Neural crest cell (in vitro differentiated cells): ENCODE results near the gene ZNF343. TPM values are rescaled to one million over a fixed set of nuclear protein-coding genes. Genes with fewer than 3 reads are reported as not detected.
"Not testable (repeated sequence)": the region's sequence is repeated elsewhere in the genome, so short reads cannot be mapped to it uniquely, and the experiment has no call there.

ENCODE experiments used
- DNase-seq: peaks from one replicate; pipeline ENCODE4 v3.0.0; 2021; ENCODE audit warnings: low read depth, mixed read lengths, low spot score
- H3K27ac Mint-ChIP-seq: one replicate; pipeline ENCODE4 v1.8.0; 2021; ENCODE audit warnings: mild to moderate bottlenecking, mixed read lengths; ENCODE audit not compliant: unreplicated experiment
- H3K27me3 Mint-ChIP-seq: 2 replicates; pipeline ENCODE4 v1.8.0; 2021; ENCODE audit warnings: low read depth, mild to moderate bottlenecking, mixed read lengths
- H3K36me3 Mint-ChIP-seq: 2 replicates; pipeline ENCODE4 v1.8.0; 2021; ENCODE audit warnings: low read depth, mild to moderate bottlenecking, mixed read lengths
- H3K4me1 Mint-ChIP-seq: 2 replicates; pipeline ENCODE4 v1.8.0; 2021; ENCODE audit warnings: mixed read lengths
- H3K4me3 Mint-ChIP-seq: one replicate; pipeline ENCODE4 v1.8.0; 2021; ENCODE audit warnings: mild to moderate bottlenecking, mixed read lengths
- H3K9me3 Mint-ChIP-seq: 2 replicates; pipeline ENCODE4 v1.8.0; 2021; ENCODE audit warnings: mixed read lengths
- total RNA-seq: library from RNA; stranded (reverse); gene quantifications from 2 replicates; pipeline ENCODE4 v1.2.1, GENCODE V29; 2021
- TF ChIP-seq, protein P1 (sequence below): fragments of 200-600 bp; sonication (generic); conservative IDR thresholded peaks from 2 replicates; pipeline ENCODE4 v1.5.0; 2021; ENCODE audit warnings: antibody characterized with exemption, mild to moderate bottlenecking

Gene ZNF343
- total RNA-seq, 1 donor from 2014 or later, result 12.8 TPM

DNA sequence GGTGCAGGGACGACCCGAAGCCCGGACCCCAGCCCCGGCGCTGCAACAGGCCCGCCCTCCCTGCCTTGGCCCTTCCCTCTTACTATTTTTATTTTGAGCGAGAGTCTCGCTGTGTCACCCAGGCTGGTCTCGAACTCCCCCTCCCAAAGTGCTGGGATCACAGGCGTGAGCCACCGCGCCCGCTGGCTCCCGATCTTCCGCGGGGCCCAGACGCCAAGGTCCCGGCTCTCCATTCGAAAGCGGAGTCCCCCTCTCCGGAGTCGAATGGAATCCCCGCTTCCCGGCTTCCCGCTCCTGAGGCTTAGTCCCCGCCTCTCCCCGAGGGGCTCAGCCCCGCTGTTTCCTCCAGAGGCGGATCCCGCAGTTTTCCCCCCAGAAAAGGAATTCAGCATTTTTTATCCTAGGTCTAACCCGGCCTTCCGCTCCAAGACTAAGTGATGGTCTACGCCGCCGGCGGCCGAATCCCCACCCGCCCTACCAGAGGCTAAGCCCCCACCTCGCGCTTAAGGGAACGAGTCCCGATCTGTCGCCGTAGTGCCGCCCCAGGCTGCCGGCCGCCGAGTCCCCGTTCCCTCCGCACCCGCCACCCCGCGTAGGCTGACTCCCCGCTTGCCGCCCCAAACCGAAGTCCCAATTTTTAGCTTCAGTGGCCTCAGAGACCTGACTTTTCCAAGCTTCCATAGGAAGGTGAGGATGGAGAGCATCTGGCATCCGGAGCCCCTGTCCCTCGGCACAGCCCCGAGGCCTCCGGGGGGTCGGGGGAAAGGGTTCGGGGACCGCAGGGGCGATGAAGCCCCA is 16.2 kb upstream of the ZNF343 start:
- peaks cover 92% of the 10 kb centered on the region for H3K27me3 Mint-ChIP-seq
- peaks cover 13% of the 10 kb centered on the region for H3K4me1 Mint-ChIP-seq
- TF ChIP-seq, protein P1, sequence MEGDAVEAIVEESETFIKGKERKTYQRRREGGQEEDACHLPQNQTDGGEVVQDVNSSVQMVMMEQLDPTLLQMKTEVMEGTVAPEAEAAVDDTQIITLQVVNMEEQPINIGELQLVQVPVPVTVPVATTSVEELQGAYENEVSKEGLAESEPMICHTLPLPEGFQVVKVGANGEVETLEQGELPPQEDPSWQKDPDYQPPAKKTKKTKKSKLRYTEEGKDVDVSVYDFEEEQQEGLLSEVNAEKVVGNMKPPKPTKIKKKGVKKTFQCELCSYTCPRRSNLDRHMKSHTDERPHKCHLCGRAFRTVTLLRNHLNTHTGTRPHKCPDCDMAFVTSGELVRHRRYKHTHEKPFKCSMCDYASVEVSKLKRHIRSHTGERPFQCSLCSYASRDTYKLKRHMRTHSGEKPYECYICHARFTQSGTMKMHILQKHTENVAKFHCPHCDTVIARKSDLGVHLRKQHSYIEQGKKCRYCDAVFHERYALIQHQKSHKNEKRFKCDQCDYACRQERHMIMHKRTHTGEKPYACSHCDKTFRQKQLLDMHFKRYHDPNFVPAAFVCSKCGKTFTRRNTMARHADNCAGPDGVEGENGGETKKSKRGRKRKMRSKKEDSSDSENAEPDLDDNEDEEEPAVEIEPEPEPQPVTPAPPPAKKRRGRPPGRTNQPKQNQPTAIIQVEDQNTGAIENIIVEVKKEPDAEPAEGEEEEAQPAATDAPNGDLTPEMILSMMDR, result peak; percentile 15
- H3K27ac Mint-ChIP-seq, result peak overlapping the region; percentile 75
- H3K9me3 Mint-ChIP-seq, result no peaks in the 10 kb centered on the region
- peak; percentile 43 for DNase-seq
- H3K4me3 Mint-ChIP-seq, result peak overlapping the region; percentile 92
- H3K36me3 Mint-ChIP-seq, result no peaks in the 10 kb centered on the region

DNA sequence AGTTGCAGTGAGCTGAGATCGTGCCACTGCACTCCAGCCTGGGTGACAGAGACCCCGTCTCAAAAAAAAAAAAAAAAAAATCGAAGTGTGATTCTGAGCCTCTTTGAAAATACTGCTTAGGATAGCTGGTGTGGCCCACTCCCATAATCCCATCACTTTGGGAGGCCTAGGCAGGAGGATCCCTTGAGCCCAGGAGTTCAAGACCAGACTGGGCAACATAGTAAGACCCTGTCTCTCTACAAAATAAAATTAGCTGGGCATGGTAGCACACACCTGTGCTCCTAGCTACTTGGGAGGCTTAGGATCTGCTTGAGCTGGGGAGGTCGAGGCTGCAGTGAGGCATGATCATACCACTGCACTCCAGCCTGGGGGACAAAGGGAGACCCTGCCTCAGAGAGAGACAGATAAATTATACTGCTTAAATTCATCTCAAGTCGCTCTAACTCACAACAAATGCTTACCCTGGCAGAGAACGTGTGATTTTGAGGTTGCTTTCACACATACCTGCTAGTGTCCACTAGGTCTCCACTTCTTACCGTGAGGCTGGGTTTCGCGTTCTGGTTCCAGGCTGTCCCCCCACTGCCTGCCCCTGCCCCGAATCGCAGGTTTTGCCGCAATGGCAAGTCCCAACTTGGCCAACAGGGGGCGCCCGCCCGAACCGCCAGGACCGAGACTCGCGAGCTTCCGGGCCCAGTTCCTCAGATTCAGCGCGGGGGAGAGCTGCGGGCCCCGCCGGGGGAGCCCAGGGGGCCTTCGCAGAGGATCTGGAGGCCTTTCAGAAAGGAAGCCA is 15.4 kb upstream of the ZNF343 start:
- Mint-ChIP-seq H3K27ac (no peak overlapping the region), H3K9me3 (no peaks in the 10 kb centered on the region), H3K36me3 (no peaks in the 10 kb centered on the region), H3K27me3 (peaks cover 92% of the 10 kb centered on the region), H3K4me3 (peak overlapping the region; percentile 86), H3K4me1 (peaks cover 13% of the 10 kb centered on the region)
- TF ChIP-seq, protein P1, result peak; percentile 98
- peak; percentile 92 for DNase-seq

DNA sequence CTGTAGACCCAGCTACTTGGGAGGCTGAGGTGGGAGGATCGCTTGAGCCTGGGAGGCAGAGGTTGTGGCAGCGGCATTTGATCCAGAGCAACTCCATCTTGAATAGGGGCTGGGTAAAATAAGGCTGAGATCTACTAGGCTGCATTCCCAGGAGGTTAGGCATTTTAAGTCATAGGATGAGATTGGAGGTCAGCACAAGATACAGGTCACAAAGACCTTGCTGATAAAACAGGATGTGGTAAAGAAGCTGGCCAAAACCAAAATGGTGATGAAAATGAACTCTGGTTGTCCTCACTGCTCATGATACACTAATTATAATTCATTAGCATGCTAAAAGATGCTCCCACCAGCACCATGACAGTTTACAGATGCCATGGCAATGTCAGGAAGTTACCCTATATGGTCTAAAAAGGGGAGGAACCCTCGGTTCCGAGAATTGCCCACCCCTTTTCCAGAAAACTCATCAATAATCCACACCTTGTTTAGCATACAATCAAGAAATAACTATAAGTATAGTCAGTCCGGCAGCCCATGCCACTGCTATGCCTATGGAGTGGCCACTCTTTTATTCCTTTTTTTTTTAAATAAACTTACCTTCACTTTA is 14.2 kb upstream of the ZNF343 start:
- DNase-seq, H3K9me3 Mint-ChIP-seq, H3K27ac Mint-ChIP-seq, H3K36me3 Mint-ChIP-seq: not testable (repeated sequence)
- Mint-ChIP-seq H3K4me1 (peaks cover 13% of the 10 kb centered on the region), H3K4me3 (peak overlapping the region; percentile 36), H3K27me3 (peaks cover 92% of the 10 kb centered on the region)

DNA sequence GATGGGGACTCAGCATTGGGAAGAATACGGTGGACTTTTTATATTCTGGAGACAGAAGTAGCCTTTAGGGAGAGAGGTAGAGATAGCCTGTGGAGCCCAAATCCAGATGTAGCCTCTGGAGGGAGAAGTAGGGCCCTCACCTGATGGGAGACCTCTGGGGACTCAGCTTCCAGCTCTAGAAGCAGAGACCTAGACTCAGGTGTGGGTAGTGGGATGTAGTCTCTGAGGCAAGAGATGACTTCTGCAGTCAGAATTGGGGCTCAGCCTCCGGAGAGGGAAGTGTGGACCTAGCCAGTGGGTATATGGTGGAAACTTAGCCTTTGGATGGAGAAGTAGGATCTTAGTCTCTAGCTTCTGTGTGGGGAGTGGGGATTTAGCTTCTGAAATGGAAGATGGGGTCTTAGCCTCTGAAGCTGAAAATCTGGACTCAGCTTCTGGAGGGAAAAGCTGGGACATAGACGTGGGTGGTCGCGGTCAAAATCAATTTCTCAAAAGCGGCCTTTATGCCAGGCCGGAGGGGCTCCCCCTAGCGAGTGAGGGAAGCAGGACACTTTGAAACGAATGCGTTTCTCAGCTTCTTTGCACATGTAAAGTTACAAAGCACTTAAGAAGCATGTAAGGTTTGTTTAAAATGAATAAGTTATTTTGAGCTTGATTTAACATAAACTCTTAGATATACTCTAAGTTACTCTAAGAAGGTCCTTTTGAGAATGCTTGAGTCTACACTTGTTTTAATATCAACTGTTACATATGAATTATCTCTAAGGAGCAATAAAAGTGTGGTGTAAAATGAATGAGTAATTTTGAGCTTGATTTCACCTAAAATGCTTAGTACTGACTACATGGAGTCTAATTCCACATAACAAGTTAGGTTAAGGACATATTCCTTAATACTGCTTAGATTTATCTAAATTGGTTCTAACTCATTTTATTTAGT is 12.9 kb upstream of the ZNF343 start:
- H3K4me3 Mint-ChIP-seq, result peak overlapping the region; percentile 45
- H3K27me3 Mint-ChIP-seq, result peaks cover 80% of the 10 kb centered on the region
- no peak overlapping the region for H3K27ac Mint-ChIP-seq
- H3K4me1 Mint-ChIP-seq, result peaks cover 13% of the 10 kb centered on the region
- no peaks in the 10 kb centered on the region for H3K9me3 Mint-ChIP-seq
- H3K36me3 Mint-ChIP-seq, result no peaks in the 10 kb centered on the region
- TF ChIP-seq, protein P1, result peak; percentile 87
- peak; percentile 67 for DNase-seq

DNA sequence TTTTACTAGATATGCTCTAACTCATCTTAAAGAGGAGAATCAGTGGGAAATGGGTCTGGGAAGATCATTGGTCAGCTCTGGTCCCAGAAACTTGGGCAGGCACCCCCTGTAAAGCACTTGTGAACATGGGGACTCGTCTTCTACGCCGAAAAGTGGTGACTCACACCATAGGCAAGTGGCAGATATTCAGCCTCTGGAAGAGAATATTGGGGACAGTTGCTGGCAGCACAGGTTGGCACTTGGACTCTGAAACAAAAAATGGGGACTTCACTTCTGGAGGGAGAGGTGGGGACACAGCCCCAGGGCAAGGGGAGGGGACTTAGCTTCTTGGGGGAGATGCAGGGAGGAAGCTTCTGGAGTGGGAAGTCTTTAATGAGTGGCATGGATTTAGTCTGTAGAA is 11.9 kb upstream of the ZNF343 start:
- DNase-seq, result no peak
- TF ChIP-seq, protein P1, result no peak
- H3K27me3 Mint-ChIP-seq, result peaks cover 72% of the 10 kb centered on the region
- H3K9me3 Mint-ChIP-seq, result no peaks in the 10 kb centered on the region
- H3K27ac Mint-ChIP-seq, result no peak overlapping the region
- H3K4me3 Mint-ChIP-seq, result no peak overlapping the region
- peaks cover 12% of the 10 kb centered on the region for H3K4me1 Mint-ChIP-seq
- H3K36me3 Mint-ChIP-seq, result no peaks in the 10 kb centered on the region
